ENCODE data around the gene SRRM1. TPM values are rescaled to one million over a fixed set of nuclear protein-coding genes. Genes with fewer than 3 reads are reported as not detected.

The SRRM1 gene
- total and polyA plus RNA-seq, 2 donors (not counting 3 experiments of a cell fraction or from before 2014, with no cell fraction given) = 39.7 to 163 TPM

- intact Hi-C loops (cut with micrococcal nuclease) (loop anchor here (5.0 kb wide), 1 partner anchor 565 kb away; no protein-coding TSS in a partner anchor), dilution Hi-C loops (cut with MboI; ENCODE audit: extremely low pct_ligation_motif_present, low sequenced_read_pairs) (no loop called here)
- FAIRE-seq (no peak), DNase-seq (ENCODE audit: low read depth, low spot score) (no peak)
- no peak overlapping the region for H3K4me3 ChIP-seq (replicated peaks in 1 of 3; ENCODE audit: insufficient read depth in 1 of 3, low read depth in 1 of 3, low read length in 3 of 3)
- H3K9ac ChIP-seq (replicated peaks; ENCODE audit: extremely low read depth, insufficient read depth, low read length) = no peak overlapping the region
- peaks cover 8 to 14% of the 10 kb centered on the region in 2 experiments for H3K27me3 ChIP-seq (ENCODE audit: control insufficient read depth in 2 of 2, insufficient read depth in 2 of 2, low read length in 2 of 2)
- no peak overlapping the region for H3K4me2 ChIP-seq (ENCODE audit: insufficient read depth, low read length)
- no peak overlapping the region for H3K27ac ChIP-seq (ENCODE audit: insufficient read depth, low read depth, low read length)
- peaks cover 5% of the 10 kb centered on the region for H3K4me1 ChIP-seq (ENCODE audit: control insufficient read depth, extremely low read depth, insufficient read depth, low read length)
- TF ChIP-seq GATA2 (IDR thresholded peaks at IDR 0.05; ENCODE audit: insufficient read depth, insufficient read length, low read depth, low read length) = no peak
- no peak for TF ChIP-seq POLR2AphosphoS5 (IDR thresholded peaks at IDR 0.05; ENCODE audit: insufficient read depth, low read depth, low read length)
- TF ChIP-seq MYC (IDR thresholded peaks at IDR 0.05; ENCODE audit: low read depth, low read length) = no peak
- TF ChIP-seq MAX (IDR thresholded peaks at IDR 0.05; ENCODE audit: insufficient read depth, insufficient read length) = no peak
- TF ChIP-seq JUN (IDR thresholded peaks at IDR 0.05; ENCODE audit: borderline replicate concordance, insufficient read depth, insufficient read length, low read depth) = no peak
- no peak for TF ChIP-seq FOS (IDR thresholded peaks at IDR 0.05; ENCODE audit: borderline replicate concordance, insufficient read depth, low read length)
- no peak for TF ChIP-seq CTCF (IDR thresholded peaks at IDR 0.05; ENCODE audit: extremely low read depth in 1 of 2, insufficient read depth in 1 of 2, low read depth in 1 of 2, low read length in 2 of 2)
- TF ChIP-seq POLR2A (IDR thresholded peaks at IDR 0.05; ENCODE audit: low read depth, low read length) = no peak
- TF ChIP-seq EZH2 (IDR thresholded peaks at IDR 0.05; ENCODE audit: borderline replicate concordance, low read depth, low read length, severe bottlenecking) = no peak
- H3K9me1 ChIP-seq (replicated peaks; ENCODE audit: control insufficient read depth, extremely low read depth, insufficient read depth, low read length) = no peaks in the 10 kb centered on the region
- BruUV-seq (replicated peaks) = no TSS peak
- no peaks in the 10 kb centered on the region for H3K9me3 ChIP-seq (replicated peaks; ENCODE audit: control insufficient read depth, insufficient read depth, low read length)
- H4K20me1 ChIP-seq (replicated peaks; ENCODE audit: control insufficient read depth, extremely low read depth, insufficient read depth, low read length) = no peaks in the 10 kb centered on the region
- no peaks in the 10 kb centered on the region for H3K79me2 ChIP-seq (ENCODE audit: control insufficient read depth, insufficient read depth, low read length)
- no peak overlapping the region for H2AFZ ChIP-seq (ENCODE audit: low read depth, low read length)
- CTCF ChIA-PET = interaction anchor here (0.8 to 10.3 kb wide), 7 partner anchors 44 to 437 kb away, joined by 3 to 128 read pairs (median 6); no protein-coding TSS in a partner anchor
- POLR2A ChIA-PET = no interaction called here
- H3K36me3 ChIP-seq (ENCODE audit: control insufficient read depth in 2 of 2, extremely low read depth in 1 of 2, insufficient read depth in 2 of 2, low read length in 2 of 2) = no peaks in the 10 kb centered on the region
Measured at GRCh38 chr1:24636661-24637357, 6.3 kb upstream of the SRRM1 start.

Data from endothelial cell of umbilical vein (primary cell).